Measurements from ENCODE around the gene SMPD3. TPM values are rescaled to one million over a fixed set of nuclear protein-coding genes. Genes with fewer than 3 reads are reported as not detected.

SMPD3 gene
- total RNA-seq, 1 experiment from 2014 or later = 0.70 TPM

DNA sequence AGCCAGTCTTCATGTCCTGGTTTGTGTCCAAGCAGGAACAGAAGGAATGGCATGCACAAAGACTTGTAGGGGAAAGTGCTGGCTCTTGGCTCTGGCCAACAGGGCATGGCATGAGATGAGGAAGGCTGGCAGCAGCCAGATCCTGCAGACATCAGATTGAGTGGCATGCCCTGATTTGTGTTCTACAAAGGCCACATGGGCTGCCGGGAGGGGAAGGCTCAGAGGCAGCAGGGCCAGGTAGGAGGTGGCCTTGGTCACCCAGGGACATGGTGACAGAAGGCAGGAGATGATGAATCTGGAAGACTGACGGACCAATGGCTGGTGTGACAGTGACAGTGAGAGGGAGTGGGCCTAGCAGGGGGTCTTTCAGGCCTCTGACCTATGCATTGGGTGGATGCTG is 33.7 kb downstream of the SMPD3 start:
- no CpG with 5 or more reads among the region's 2 CpGs for WGBS (ENCODE audit: extremely low coverage, insufficient read length, low lambda C conversion rate)
- H3K23ac ChIP-seq (ENCODE audit: insufficient read length, low read depth, low read length) = no peak overlapping the region
- no peaks in the 10 kb centered on the region for H3K9me3 Mint-ChIP-seq
- no peak overlapping the region for H3K56ac ChIP-seq (ENCODE audit: insufficient read length, low read depth, low read length)
- no peak overlapping the region for H2BK20ac ChIP-seq (ENCODE audit: low read depth, low read length, poor library complexity, severe bottlenecking)
- H3K27ac ChIP-seq (ENCODE audit: insufficient read length, low read depth, low read length) = no peak overlapping the region
- no peak overlapping the region for H4K8ac ChIP-seq (replicated peaks; ENCODE audit: insufficient read length, low read depth, low read length)
- H3K4me1 ChIP-seq (ENCODE audit: insufficient read depth, low read length) = no peaks in the 10 kb centered on the region
- no peak overlapping the region for H3K9ac ChIP-seq (ENCODE audit: extremely low read depth, insufficient read length, low read length)
- H4K20me1 ChIP-seq (ENCODE audit: control insufficient read depth, insufficient read depth, insufficient read length) = no peaks in the 10 kb centered on the region
- no peak overlapping the region for H4K91ac ChIP-seq (ENCODE audit: insufficient read length, low read depth, low read length)
- H3K18ac ChIP-seq (ENCODE audit: insufficient read length, low read depth, low read length) = no peak overlapping the region
- H4K5ac ChIP-seq (ENCODE audit: insufficient read length, low read depth, low read length) = no peak overlapping the region
- H2BK120ac ChIP-seq (ENCODE audit: low read depth, low read length, poor library complexity, severe bottlenecking) = no peak overlapping the region
- no peak overlapping the region for H2BK15ac ChIP-seq (ENCODE audit: low read depth, low read length)
- no peak overlapping the region for H3K4ac ChIP-seq (ENCODE audit: low read depth, low read length)
- H3K23me2 ChIP-seq (ENCODE audit: insufficient read length, low read depth, low read length, poor library complexity, severe bottlenecking) = no peaks in the 10 kb centered on the region
- H2AK5ac ChIP-seq (ENCODE audit: insufficient read length, low read length) = no peak overlapping the region
- H3T11ph ChIP-seq (ENCODE audit: low read length) = no peak overlapping the region
- peaks cover 6 to 7% of the 10 kb centered on the region in 2 experiments for H3K4me1 Mint-ChIP-seq
- H3K36me3 Mint-ChIP-seq (ENCODE audit: insufficient read depth in 1 of 3, low read depth in 3 of 3) = no peaks in the 10 kb centered on the region
- no peak overlapping the region for H3K4me2 ChIP-seq (ENCODE audit: insufficient read depth, insufficient read length, low read length)
- no peak overlapping the region for H2BK5ac ChIP-seq (ENCODE audit: insufficient read length, low read length)
- TF ChIP-seq, protein P1, sequence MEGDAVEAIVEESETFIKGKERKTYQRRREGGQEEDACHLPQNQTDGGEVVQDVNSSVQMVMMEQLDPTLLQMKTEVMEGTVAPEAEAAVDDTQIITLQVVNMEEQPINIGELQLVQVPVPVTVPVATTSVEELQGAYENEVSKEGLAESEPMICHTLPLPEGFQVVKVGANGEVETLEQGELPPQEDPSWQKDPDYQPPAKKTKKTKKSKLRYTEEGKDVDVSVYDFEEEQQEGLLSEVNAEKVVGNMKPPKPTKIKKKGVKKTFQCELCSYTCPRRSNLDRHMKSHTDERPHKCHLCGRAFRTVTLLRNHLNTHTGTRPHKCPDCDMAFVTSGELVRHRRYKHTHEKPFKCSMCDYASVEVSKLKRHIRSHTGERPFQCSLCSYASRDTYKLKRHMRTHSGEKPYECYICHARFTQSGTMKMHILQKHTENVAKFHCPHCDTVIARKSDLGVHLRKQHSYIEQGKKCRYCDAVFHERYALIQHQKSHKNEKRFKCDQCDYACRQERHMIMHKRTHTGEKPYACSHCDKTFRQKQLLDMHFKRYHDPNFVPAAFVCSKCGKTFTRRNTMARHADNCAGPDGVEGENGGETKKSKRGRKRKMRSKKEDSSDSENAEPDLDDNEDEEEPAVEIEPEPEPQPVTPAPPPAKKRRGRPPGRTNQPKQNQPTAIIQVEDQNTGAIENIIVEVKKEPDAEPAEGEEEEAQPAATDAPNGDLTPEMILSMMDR (conservative IDR thresholded peaks at IDR 0.05) = no peak
- H3K79me1 ChIP-seq (ENCODE audit: insufficient read depth, low read depth, low read length, poor library complexity, severe bottlenecking) = no peaks in the 10 kb centered on the region
- H3K27me3 ChIP-seq (ENCODE audit: insufficient read depth, low read length) = no peaks in the 10 kb centered on the region
- no peak overlapping the region for H3K4me3 Mint-ChIP-seq
- H2BK12ac ChIP-seq (ENCODE audit: insufficient read length, low read depth, low read length) = no peak overlapping the region
- H3K9me3 ChIP-seq (ENCODE audit: control insufficient read depth, low read depth, low read length) = no peaks in the 10 kb centered on the region
- H3K27ac Mint-ChIP-seq = 0 out of 7 replicates have a peak overlapping the region, but pooled peaks of 1 of the 3 experiments have one; percentile 44
- H3K27me3 Mint-ChIP-seq (ENCODE audit: low read depth) = peaks cover 13% of the 10 kb centered on the region
- no peak overlapping the region for H3K14ac ChIP-seq (ENCODE audit: insufficient read depth, low read length)
- H3K79me2 ChIP-seq (ENCODE audit: insufficient read depth, low read length) = no peaks in the 10 kb centered on the region
- no peak overlapping the region for H2AFZ ChIP-seq (ENCODE audit: low read length)
- no peak for DNase-seq
